HG03159 (cell line): ENCODE results near the gene NETO1.

Experiments
- ATAC-seq: cut with Tn5 transposase; IDR thresholded peaks from one replicate; pipeline ENCODE4 v1.9.1; 2021; ENCODE audit warnings: mild to moderate bottlenecking, moderate library complexity; ENCODE audit not compliant: unreplicated experiment

NETO1 gene

DNA sequence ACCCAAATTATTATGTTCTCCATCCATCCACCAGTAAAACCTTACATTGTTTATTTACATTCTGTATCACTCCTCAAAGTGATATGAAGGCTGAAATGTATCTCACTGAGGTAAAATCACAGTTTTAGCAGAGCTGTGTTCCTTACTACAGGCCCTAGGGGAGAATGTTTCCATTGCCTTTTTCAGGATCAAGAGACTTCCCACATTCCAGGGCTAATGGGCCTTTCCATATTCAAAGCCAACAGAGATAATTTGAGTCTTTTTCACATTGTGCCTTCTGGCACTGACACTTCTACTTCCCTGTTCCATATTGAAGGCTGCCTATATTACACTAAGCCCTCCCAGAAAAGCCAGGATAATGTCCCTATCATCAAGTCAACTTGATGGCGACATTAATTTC lies 20.0 kb downstream of the NETO1 start:
- ATAC-seq = no peak

DNA sequence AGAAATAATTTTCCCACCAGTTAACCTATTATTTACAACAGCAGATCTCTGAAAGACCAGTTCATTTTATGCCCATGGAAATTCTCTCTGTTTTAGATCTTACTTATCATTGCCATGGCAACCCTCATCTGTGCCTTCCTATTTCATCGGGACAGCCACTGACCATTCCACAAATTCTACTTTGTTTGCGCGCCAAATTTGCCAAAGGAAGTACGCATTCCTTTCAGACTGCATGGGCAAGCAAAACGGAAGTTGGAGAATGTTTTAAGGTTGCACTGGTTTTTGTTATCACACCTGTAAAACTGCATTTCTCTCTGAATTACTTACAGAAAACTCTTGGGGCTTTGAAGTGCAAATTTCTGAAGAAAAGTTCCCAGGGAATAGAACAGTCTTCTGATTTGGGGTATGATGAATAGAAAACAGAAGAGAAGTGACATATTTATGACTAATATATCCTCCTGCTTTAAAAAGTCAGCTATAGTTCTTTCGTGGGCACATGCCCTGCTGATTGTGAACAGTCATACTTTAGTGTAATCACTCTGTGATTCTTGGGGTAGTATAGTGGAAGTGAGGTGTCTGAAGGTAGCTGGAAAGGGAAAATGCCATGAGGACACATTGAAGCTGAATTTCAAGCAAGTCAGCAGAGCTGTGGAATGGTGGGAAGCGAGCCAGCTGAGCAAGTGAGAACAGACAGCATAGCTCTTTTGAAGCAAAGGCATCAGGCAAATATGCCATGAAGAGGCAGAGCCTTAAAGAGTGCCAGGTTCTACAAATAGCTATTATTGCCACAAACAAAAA lies 20.9 kb downstream of the NETO1 start:
- ATAC-seq = no peak

DNA sequence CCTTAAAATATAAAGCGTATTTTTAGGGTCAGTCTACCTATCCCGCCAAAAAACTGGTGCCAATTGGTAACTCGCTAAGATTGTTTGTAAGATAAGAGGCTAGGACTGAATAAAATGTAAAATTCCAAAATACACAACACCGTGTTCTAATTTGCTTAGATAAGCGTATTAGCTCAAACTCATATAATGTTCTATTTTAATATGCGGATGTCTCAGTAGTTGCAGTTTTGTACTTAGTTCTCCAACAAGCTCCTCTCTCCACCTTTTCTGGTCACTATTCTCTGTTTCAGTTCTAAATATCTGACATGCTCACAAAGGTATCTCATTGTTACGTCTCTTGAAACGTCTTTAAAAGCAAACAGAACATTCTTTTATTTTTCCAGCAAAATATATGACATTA lies 24.0 kb downstream of the NETO1 start:
- no peak for ATAC-seq

DNA sequence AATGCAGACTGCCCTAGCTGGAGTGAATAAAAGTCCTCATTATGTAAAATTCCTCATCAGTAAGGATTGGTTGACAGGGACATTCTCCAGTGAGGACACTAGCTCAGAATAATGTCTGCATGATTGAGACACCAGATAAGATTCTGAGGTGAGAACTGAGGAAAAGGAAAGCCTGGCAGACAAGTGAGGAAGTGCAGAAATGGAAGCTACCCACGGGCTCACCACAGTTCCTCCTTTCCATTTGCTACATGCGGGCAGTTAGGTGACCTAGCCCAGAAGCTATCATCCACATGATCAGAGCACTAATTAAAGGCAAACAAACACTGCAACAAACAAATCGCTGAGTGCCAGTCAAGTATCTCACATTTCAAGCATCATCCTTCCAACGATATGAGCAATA lies 27.7 kb downstream of the NETO1 start:
- ATAC-seq = no peak

DNA sequence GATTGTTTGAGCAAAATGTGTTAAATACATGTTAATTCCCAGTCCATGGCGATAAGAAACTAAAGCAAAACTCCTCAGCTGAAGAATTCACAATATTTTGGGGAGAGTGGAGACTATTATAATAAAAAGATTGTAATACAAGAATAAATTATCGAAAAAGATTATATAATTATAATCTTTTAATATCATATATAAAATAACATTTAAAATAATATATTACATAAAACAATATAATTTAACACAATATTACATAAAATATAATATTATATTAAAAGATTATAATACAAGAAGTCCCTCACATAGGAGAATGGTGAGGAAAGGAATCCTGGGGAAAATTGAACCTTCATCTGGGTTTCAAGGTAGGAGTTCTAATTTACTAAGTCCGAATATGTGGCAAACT lies 33.1 kb downstream of the NETO1 start:
- no peak for ATAC-seq

DNA sequence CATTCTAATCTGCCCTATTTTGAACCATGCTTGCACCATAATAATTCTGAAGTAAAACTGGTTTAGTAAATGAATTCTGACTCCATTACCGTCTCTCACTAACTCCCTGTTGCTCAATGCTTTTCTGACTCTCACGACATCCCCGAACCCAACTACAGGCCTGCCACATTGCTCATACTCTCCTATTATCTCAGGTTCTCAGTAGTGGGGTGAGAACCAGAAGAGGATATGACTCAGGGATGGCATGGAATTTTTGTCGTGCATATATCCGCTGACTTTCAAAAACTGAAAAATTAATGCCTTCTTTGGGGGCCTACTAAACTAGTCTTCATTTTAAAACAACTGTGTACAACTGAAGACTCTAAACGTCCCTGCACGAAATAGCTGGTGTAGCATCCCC lies 34.3 kb downstream of the NETO1 start:
- no peak for ATAC-seq

DNA sequence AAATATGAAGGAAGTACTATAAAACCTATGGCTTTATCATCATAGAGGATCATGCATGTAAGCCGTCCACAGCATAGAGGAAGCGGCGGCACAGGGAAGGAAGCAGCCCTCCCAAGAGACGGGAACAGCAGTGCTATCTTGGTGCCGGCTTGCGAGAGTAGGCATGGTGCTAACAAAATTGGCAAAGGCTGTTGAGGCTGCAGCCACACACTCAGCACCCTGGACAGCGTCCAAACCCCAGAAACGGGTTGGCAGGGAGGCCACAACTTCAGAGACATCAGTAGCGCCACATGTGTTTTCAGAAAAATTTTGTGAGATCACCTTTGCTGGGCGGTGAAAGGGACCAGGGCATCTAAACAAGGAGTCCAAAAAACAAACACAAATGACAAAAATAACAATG lies 37.7 kb downstream of the NETO1 start:
- ATAC-seq = no peak

DNA sequence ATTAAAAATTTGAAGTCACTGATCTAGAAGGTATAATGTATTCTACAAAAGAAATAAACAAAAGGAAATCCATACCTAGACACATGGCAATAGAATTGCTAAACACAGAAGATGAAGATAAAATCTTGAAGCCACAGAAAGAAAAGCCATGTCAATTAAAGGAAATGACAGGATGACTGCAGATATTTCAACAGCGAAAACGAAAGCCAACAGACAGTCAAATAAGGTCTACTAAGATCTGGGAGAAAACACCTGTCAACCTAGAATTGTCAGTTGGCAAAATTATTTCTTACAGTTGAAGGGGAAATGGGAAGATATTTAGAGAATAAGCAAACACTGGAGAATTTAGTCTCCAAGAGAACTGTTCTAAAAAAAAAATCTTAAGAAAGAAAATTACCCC lies 39.2 kb downstream of the NETO1 start:
- no peak for ATAC-seq

DNA sequence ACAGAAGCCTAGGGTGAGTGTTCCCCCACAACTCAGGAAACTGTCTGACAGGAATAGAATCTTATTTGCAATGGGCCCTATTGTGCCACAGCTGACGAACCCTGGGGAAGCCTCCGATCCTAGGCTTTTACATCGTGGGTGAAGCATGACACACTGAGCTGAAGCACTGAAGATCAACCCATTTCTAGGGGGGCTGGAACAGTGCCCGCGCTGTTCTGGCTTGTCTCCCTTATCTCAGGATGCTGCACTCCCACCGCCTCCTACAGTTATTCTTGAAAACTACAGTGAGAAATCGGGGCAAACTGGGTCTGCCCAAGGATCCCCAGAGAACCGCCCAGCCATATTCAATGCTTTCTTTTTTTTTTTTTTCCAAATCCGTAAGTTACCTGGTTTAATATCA lies 41.1 kb downstream of the NETO1 start:
- no peak for ATAC-seq

DNA sequence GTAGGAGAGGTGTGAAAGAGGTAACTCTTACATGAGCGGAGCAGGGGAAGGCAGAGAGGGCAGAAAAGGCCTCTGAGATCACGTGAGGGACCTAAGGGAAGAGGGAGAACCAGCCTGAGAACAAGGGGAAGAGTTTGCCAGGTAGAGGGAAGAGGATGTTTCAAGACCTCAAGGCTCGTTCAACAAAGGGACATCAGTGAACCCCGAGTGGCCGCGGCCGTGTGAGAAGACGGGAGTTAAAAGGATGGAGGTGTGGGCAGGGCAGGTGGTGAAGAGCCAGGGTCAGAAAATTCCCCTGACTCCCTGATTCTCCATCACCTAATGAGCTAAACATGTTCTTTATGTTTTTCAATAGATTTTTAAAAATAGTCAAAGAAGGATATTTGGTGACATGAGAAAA lies 44.4 kb downstream of the NETO1 start:
- no peak for ATAC-seq

DNA sequence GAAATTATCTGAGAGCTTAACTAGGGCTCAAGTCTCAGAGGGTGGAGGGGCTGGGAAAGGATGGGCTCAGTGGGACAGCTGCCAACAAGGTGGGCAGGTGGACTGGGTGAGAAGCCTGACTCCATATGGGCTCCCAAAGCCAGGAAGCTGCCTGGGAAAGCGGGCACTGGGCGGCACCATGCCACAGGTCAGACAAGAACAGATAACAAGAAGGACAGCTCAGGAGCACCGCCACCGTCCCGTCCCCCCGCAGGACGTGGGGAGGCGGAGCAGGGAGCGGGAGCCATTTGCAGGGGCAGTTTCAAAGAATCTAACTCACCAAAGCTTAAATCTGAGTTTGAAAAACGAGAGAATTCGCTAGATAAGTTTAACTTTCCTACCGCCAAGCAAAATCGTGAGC lies 45.6 kb downstream of the NETO1 start:
- ATAC-seq = no peak

DNA sequence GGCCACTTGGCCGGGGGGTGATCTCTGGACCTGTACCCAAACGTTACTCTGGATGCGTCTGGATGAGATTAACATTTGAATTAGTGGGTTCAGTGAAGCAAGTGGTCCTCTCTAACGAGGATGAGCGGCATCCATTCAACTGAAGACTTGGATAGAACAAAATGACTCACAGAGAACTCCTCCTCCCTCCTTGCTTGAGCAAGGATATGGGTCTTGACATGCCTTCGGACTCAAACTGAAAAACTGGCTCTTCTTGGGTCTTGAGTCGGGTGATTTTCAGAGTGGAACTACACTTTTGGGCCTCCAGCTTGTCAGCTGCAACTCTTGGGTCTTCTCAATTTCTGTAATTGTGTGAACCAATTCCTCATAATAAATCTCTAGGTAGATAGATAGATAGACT lies 47.2 kb downstream of the NETO1 start:
- no peak for ATAC-seq

DNA sequence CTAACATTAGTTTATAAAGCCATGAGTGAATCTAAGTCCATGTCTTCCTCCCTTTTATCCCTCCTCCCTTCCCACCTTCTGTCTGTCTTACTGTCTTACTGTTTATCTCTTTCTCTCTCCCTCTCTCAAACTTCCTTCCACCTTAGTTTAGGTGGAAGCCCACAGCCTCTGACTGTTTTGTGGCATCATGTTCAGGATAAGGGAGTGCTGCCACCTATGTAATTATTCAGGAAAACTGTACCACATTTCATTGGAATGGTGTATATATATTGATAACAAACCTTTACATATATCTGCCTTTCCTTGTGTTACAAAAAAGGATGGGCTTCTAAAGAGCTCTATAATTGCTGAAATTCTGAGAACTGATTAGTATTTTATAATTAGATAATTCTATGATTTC lies 48.7 kb downstream of the NETO1 start:
- no peak for ATAC-seq

DNA sequence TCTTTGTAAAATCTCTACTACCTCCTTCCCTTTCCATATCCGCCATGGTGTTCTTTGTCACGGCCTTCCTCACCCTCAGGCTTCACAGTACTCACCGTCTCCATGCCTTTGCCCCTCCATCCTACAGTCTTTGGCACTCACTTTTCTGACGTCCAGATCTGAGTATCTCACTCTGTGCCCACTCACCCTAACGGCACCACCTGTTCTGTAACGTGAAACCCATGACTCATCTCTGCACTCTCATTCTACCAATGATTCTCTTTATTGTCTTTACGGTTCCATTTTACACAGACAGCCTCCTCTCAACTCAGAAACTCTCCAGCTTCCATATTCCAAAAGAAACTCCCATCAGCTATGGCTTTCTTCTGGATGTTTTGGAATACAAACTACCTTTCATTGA lies 56.7 kb downstream of the NETO1 start:
- ATAC-seq = peak; percentile 83

DNA sequence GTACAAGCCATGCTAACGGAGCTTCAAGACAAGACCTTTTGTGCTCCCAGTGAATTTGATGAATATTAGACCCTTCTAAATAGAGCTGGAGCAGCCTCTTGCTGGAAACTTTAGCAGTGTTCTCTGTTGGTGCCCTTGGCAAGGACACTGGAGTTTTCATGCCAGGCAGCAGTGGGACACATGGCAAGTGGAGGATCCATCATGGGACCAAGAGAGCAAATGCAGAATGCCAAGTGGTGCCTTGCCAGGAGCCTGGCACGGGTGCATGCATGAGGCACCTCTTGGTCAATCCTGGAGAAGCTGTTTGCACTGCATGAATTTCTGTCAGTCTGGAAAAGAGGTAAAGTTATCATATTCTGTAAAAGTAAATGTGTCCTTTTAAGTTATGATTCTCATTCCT lies 59.1 kb downstream of the NETO1 start:
- ATAC-seq = no peak

DNA sequence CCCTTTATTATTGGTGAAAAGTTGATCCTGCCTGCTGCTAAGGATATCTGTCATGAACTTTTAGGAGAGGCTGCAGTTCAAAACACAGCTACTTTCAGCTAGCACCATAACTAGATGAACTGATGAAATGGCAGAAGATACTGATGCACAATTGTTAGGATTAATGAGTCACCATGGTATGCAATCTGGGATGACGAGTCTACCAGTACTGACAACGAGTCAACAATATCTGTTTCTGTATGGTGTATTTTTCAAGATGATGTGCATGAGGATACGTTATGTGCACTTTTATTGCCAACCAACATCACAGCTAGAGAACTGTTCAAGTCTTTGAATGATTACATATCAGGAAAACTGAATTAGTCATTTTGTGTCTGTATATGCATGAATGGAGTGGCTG lies 68.7 kb downstream of the NETO1 start:
- no peak for ATAC-seq

DNA sequence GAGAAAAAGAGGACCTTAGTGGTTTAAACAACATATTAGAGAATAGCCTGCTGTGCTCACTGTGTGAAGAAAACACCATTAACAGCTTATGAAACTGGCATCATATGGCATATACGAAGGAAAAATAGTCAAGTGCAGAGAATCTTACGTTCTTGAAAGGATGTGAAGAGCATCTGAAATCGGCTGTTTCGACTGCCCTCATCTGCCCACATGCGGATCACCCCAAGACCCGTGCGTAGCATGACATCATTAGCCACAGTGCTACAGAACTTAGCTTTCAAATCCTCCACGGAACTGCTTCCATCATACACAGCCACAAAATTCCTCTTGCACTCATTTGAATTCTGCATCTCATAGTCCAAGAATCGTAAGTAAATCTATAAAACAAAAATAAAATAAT lies 84.3 kb downstream of the NETO1 start:
- no peak for ATAC-seq

DNA sequence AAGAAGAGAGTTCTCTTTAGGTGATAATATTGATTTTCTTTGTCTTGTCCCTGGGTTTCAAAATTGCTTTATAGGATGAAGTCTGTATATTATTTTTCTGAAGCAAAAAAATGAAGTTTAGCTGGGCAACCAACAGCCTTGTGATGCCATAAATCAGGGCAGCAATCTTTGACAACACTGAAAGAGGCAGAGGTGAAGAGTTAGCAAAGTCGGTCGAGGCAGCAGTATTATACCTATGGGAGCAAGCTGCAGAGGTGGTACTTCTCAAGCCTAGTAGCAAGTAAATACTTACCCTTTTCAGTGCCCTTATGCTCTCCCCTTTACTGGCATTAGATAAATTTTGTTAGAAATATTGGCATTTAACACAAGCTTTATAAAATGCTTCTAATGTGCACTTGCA lies 92.9 kb downstream of the NETO1 start:
- no peak for ATAC-seq

DNA sequence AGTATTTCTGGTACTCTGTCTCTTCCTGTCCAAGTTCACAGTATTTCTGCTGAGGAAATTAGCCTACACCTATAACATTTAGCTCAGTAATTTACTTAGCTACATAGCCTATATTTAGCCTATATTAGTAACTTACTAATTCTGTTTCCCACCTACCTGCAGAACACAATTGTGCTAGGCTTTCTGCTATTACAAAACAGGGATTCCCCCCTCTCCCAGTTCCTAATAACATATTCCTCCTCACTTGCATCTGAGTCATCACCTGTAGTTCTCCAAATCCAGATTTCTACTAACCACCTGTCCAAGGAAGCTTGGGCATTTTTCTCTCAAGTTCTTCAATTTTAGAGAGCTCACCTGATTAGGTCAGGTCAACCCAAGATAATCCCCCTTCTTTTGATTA lies 94.9 kb downstream of the NETO1 start:
- ATAC-seq = no peak

DNA sequence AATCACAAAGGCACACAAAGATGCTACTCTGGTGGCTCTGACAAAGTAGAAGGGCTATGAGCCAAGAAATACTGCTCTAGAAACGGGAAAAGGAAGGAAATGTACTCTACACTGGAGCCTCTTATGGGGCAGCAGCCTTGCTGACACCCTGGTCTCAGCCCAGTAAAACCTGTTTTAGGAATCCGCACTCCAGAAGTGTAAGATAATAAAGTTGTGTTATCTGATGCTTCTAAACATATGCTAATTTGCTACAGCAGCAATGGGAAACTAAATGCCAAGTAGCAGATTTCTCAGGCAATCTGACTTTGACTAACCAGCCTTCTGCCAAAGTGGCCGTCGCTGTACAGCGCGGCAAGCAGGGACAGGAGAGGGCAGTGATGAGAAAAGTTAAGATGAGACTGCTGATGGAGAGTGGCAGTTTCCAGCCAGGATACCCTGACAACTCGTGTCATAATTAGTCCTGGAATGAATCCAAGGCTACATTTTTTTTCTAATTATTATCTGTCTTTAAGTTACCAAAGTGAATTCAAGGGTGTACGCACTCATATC lies 99.0 kb downstream of the NETO1 start:
- ATAC-seq = no peak

DNA sequence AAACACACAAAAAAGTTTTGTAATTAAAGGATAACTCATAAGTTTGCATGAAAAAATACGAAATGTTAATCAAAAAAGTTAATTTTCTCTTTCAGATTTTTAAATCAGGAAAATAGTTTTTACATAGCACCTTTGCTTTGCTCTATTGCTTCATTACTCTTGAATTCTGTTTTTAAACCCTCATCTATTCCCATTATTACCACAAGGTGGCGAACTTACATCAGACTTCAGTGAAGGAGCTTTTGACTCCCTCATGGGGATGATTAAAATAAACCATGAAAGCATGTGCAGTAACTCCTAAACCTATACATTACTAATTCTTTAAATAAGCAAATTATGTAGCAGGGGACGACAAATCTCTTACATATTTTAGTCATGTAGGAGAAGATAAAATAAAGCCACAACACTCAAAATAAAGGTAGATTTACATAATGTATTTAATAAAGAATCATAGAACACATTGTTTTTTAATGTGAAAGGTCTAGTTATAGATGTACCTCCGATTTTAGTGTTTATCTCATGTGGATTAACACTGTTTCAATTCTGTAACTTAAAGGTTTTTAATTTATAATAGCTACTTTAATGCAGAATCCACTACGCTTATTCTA lies 105.2 kb downstream of the NETO1 start:
- peak; percentile 92 for ATAC-seq

DNA sequence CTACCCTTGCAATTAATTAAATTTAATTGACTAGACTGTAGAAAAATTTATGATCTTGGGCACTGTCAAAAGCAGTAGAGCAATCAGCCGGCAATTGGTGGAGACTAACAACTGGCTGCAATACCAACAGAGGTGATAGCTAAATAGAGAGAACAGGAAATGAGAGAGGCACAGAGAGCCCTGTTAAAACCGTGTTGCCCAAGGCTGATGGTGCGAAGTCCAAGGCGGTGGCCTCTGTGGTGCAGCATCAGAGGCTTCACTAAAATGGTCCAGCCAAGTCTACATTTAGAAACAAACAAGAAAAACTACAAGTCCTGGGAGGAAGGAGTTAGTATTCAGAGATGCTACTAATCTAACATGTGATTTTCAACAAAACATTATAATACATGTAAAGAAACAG lies 115.6 kb downstream of the NETO1 start:
- ATAC-seq = no peak

DNA sequence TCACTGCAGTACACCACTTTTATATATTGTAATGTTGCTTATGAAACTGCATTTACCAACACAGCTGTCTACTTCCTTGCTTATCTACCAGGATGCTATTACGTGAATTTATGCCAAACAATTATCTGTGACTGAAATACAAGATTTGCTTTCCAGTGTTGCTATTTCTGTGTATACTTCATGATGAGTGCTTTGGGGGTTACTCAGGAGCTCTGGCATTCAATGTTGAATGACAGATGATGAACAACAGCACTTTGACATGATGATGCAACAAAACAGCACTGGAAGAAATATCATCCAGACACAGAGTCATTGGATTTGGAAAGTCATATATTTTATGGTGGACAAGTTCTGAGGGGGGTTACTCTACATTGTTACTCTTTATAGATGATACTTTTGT lies 125.8 kb downstream of the NETO1 start:
- no peak for ATAC-seq
